ENCODE results near the gene SLC38A4.
"Not testable (repeated sequence)": the region's sequence is repeated elsewhere in the genome, so short reads cannot be mapped to it uniquely, and the experiment has no call there.

GRCh38 chr12:46742271-46742670 lies 83.5 kb downstream of the SLC38A4 start:
- TF ChIP-seq, protein P1, sequence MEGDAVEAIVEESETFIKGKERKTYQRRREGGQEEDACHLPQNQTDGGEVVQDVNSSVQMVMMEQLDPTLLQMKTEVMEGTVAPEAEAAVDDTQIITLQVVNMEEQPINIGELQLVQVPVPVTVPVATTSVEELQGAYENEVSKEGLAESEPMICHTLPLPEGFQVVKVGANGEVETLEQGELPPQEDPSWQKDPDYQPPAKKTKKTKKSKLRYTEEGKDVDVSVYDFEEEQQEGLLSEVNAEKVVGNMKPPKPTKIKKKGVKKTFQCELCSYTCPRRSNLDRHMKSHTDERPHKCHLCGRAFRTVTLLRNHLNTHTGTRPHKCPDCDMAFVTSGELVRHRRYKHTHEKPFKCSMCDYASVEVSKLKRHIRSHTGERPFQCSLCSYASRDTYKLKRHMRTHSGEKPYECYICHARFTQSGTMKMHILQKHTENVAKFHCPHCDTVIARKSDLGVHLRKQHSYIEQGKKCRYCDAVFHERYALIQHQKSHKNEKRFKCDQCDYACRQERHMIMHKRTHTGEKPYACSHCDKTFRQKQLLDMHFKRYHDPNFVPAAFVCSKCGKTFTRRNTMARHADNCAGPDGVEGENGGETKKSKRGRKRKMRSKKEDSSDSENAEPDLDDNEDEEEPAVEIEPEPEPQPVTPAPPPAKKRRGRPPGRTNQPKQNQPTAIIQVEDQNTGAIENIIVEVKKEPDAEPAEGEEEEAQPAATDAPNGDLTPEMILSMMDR (IDR thresholded peaks at IDR 0.05), result not testable (repeated sequence)
- TF ChIP-seq POLR2A, EP300, POLR2AphosphoS5 (IDR thresholded peaks at IDR 0.05): not testable (repeated sequence)
